Mesothelial cell of epicardium (in vitro differentiated cells): ENCODE data around the gene CCR8. TPM values are rescaled to one million over a fixed set of nuclear protein-coding genes. Genes with fewer than 3 reads are reported as not detected.

ENCODE experiments used
- DNase-seq, 2 experiments: peaks; one replicate each; pipeline ENCODE4 v3.0.0; 2021; ENCODE audit warnings: low spot score in 2 of 2; ENCODE audit not compliant: unreplicated experiment in 2 of 2
- H3K27ac Mint-ChIP-seq: 2 replicates; pipeline ENCODE4 v1.8.0; 2021; ENCODE audit warnings: mixed read lengths
- H3K27me3 Mint-ChIP-seq: 2 replicates; pipeline ENCODE4 v1.8.0; 2021; ENCODE audit warnings: low read depth, mixed read lengths
- H3K36me3 Mint-ChIP-seq: 2 replicates; pipeline ENCODE4 v1.8.0; 2021; ENCODE audit warnings: mixed read lengths
- H3K4me1 Mint-ChIP-seq: 2 replicates; pipeline ENCODE4 v1.8.0; 2021; ENCODE audit warnings: mixed read lengths
- H3K4me3 Mint-ChIP-seq: 2 replicates; pipeline ENCODE4 v1.8.0; 2021; ENCODE audit warnings: mild to moderate bottlenecking, moderate library complexity, mixed read lengths
- H3K9me3 Mint-ChIP-seq: 2 replicates; pipeline ENCODE4 v1.8.0; 2021; ENCODE audit warnings: mixed read lengths
- CTCF ChIP-seq: fragments of 200-600 bp; sonication (generic); IDR thresholded peaks from one replicate; pipeline ENCODE4 v1.5.0; 2021; ENCODE audit warnings: antibody characterized with exemption; ENCODE audit not compliant: unreplicated experiment
- total RNA-seq: library from RNA; stranded (reverse); gene quantifications from 3 replicates; pipeline ENCODE4 v1.2.1, GENCODE V29; 2021

Gene CCR8
- total RNA-seq, 1 donor from 2014 or later = not detected

- Mint-ChIP-seq H3K27ac (no peak overlapping the region), H3K36me3 (no peaks in the 10 kb centered on the region), H3K9me3 (no peaks in the 10 kb centered on the region), H3K4me1 (no peaks in the 10 kb centered on the region), H3K4me3 (no peak overlapping the region), H3K27me3 (no peaks in the 10 kb centered on the region)
- DNase-seq = no peak
- TF ChIP-seq CTCF = no peak
These were observed 40.4 kb upstream of the CCR8 start for GRCh38 chr3:39289107-39289506.

- Mint-ChIP-seq H3K4me3 (no peak overlapping the region), H3K27me3 (no peaks in the 10 kb centered on the region), H3K4me1 (no peaks in the 10 kb centered on the region), H3K9me3 (no peaks in the 10 kb centered on the region), H3K36me3 (no peaks in the 10 kb centered on the region), H3K27ac (no peak overlapping the region)
- DNase-seq = no peak
- TF ChIP-seq CTCF = no peak
These were observed 39.3 kb upstream of the CCR8 start for GRCh38 chr3:39290255-39290654.

GRCh38 chr3:39291903-39292329, 37.6 kb upstream of the CCR8 start:
- peak; percentile 42 to 75 for DNase-seq
- no peaks in the 10 kb centered on the region for H3K36me3 Mint-ChIP-seq
- TF ChIP-seq CTCF = peak; percentile 96
- H3K27ac Mint-ChIP-seq = no peak overlapping the region
- no peaks in the 10 kb centered on the region for H3K9me3 Mint-ChIP-seq
- no peaks in the 10 kb centered on the region for H3K27me3 Mint-ChIP-seq
- H3K4me3 Mint-ChIP-seq = no peak overlapping the region
- no peaks in the 10 kb centered on the region for H3K4me1 Mint-ChIP-seq

- no peaks in the 10 kb centered on the region for H3K36me3 Mint-ChIP-seq
- no peaks in the 10 kb centered on the region for H3K4me1 Mint-ChIP-seq
- H3K27ac Mint-ChIP-seq = no peak overlapping the region
- H3K27me3 Mint-ChIP-seq = no peaks in the 10 kb centered on the region
- DNase-seq = no peak
- H3K9me3 Mint-ChIP-seq = no peaks in the 10 kb centered on the region
- TF ChIP-seq CTCF = no peak
- no peak overlapping the region for H3K4me3 Mint-ChIP-seq
These were observed 36.5 kb upstream of the CCR8 start for GRCh38 chr3:39292961-39293360.

- no peaks in the 10 kb centered on the region for H3K36me3 Mint-ChIP-seq
- H3K4me3 Mint-ChIP-seq = no peak overlapping the region
- no peak overlapping the region for H3K27ac Mint-ChIP-seq
- no peaks in the 10 kb centered on the region for H3K4me1 Mint-ChIP-seq
- TF ChIP-seq CTCF = no peak
- DNase-seq = no peak
- H3K27me3 Mint-ChIP-seq = no peaks in the 10 kb centered on the region
- peaks cover 11% of the 10 kb centered on the region for H3K9me3 Mint-ChIP-seq
These were observed 34.9 kb upstream of the CCR8 start for GRCh38 chr3:39294446-39295183.
